HG03571 (cell line): Measurements from ENCODE around the gene IFNA5.

Experiments
- ATAC-seq: cut with Tn5 transposase; IDR thresholded peaks from one replicate; pipeline ENCODE4 v1.9.1; 2021; ENCODE audit not compliant: unreplicated experiment

Gene IFNA5

GRCh38 chr9:21294904-21295538 lies 10.1 kb downstream of the IFNA5 start:
- peak; percentile 73 for ATAC-seq

DNA sequence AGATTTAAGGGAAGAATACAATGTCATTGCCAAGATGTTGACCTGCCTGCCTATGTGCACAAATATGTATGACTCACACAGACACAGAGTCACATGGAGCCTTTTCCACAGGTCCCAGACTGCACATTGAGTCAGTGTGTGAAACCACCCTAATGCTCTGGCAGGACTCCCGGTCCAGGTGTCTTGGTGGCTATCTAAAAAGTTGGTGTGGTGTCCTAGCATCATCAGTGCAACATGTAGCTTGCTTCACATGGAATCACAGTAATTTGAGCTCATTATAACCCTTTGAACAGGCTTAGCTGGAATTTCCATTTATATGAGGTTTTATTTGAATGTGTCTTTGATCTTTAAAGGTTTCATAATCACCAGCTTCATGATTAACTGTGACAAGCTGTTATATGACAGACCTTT lies 10.7 kb downstream of the IFNA5 start:
- ATAC-seq = no peak

DNA sequence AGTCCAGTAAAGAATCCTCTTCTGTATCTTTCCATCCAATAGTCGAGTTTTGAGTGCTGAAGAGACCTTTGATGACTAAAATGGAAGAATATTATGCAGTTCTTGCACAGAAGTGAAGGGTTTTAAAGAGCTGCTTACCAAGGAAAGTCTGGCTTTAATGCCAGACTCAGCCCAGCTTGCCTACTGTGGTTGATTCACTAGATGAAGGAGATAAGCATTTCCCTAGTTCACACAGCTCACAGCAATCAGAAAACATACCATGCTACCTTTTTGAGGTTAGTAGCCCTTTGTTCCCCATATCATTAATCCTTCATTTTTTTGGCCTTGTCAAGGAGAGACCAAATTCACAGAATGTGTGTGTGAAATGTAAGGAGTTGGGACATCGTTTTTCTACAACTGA lies 15.3 kb downstream of the IFNA5 start:
- ATAC-seq = no peak

DNA sequence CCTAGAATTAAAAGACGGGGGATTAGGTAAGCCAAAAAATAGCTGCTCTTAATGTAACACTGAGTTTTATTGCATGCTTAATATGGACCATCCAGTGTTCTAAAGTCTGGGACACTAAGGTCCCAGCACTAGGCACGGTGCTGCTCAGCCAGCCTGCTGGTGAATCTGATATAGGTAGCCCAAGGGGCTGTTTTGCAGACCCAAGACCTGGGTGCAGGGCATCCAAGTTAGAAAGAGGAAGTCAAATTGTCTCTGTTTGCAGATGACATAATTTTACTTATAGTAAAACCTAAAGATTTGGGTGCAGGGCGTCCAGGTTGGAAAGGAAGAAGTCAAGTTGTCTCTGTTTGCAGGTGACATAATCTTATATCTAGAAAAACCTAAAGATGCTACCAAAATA lies 17.8 kb downstream of the IFNA5 start:
- no peak for ATAC-seq

GRCh38 chr9:21286659-21287058 lies 18.5 kb downstream of the IFNA5 start:
- ATAC-seq = no peak

GRCh38 chr9:21286099-21286498 lies 19.0 kb downstream of the IFNA5 start:
- no peak for ATAC-seq

- ATAC-seq = no peak
Measured at GRCh38 chr9:21281275-21281674, 23.8 kb downstream of the IFNA5 start.

DNA sequence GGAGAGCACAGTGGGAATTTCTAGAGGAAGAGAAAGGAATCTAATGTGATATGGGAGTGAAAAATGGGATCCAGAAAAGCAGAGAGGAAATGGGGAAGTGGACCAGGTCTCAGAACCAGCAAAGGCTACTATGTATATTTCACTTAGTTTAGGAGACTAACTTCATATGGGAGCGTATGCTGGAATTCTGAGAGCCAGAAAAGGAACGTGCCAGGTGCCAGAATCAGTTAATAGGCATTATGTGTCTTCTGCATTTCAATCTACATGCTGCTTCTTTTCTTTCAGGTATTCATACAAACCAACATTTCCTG lies 36.8 kb downstream of the IFNA5 start:
- no peak for ATAC-seq

DNA sequence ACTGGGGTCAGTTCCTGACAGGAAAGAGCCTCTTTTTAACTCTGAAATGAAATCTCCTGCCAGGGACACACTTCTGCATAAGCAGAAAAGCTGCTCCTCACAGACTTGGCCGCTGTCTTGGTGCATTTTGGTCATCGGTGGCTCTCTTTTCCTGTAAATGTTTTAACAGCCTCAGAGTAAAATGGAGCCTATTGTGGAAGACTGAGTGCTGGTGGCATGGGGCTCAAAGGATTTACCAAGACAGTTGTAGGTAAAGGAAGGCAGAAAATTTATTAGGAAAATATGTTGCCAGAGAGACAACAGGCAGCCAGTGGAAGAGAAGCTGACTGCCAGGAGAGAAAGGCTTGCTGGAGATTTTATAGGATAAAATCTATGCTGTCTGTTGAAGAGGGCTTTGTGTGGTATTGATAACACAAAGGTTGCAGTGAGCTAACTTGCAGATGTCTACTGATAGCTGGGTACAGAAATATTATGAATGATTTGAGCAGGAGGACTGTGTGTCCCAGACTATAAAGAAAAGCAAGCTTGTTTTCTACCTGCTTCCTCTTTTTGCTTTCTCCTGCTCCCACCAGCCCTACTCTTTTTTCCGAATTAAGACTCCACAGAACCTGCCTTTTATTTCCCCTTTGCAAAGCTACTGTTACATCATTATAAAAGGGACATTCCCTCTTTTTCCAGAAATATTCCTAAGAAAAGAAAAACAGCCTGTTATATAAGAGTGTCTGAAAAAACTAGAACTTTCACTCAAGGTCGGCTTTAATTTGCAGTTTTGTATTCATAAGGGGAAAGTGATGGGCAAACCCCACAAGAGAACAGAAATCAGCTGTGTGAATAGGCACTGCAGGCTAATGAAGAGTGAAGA lies 37.4 kb downstream of the IFNA5 start:
- ATAC-seq = peak; percentile 37

DNA sequence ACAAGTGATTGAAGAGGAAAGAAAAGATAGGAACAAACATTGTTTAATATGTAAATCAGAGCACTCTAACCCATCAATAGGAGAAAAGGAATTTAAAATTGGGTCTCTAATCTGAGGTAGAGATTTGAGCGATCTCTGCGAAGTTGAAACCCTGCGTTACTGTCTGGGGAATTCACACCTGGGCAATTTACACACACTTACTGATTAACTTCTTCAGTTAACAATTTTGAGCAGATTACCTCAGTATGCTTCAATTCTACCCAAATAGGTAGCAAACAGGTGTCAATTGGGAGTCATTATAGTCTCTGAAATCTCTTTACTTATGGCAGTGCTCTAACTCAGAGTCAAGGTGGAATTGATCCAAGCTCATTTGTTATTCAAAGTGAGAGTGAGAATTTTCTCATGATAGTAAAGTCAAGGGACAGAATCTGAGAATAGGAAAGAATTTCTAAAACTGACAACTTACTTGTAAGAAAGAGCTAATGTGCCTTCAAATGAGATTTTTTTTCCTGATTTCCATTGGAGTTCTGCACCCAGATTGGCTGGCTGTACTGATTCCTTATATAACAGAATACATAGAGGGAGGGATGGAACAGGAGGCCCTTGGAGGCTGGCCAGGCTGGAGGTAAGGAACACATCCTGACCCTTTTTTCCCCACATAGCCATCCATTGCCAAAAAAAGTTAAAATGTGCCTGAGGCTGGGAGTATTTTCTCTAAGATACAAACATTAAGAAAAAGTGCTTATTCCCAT lies 38.2 kb downstream of the IFNA5 start:
- peak; percentile 49 for ATAC-seq

GRCh38 chr9:21265421-21266189 lies 39.5 kb downstream of the IFNA5 start:
- peak; percentile 35 for ATAC-seq

GRCh38 chr9:21255538-21256212 lies 49.4 kb downstream of the IFNA5 start:
- no peak for ATAC-seq
